Stimulated activated naive CD8-positive, alpha-beta T cell treated with anti-CD3 and anti-CD28 coated beads, Interleukin-15, amount 100 ng/mL, for 72 hours (primary cell): ENCODE results near the gene MS4A15.

Source experiments
- ATAC-seq: fragments of 150-1000 bp; cut with Tn5 transposase; 2 replicates; pipeline ENCODE4 v1.10.0; 2021; ENCODE audit warnings: mild to moderate bottlenecking, moderate library complexity
- DNase-seq, 2 donors: peaks; one replicate each; pipeline ENCODE4 v3.0.0; 2021 to 2022
- H3K27ac Mint-ChIP-seq, 2 donors: one replicate each; pipeline ENCODE4 v1.8.0; 2022; ENCODE audit warnings: mild to moderate bottlenecking in 2 of 2, mixed read lengths in 2 of 2, moderate library complexity in 2 of 2
- H3K27me3 Mint-ChIP-seq: one replicate; pipeline ENCODE4 v1.8.0; 2022; ENCODE audit warnings: mixed read lengths
- H3K4me1 Mint-ChIP-seq: one replicate; pipeline ENCODE4 v1.8.0; 2022; ENCODE audit warnings: mild to moderate bottlenecking, mixed read lengths
- H3K4me3 Mint-ChIP-seq, 2 donors: one replicate each; pipeline ENCODE4 v1.8.0; 2022; ENCODE audit warnings: mild to moderate bottlenecking in 2 of 2, mixed read lengths in 2 of 2, moderate library complexity in 1 of 2
- H3K9me3 Mint-ChIP-seq, 2 donors: one replicate each; pipeline ENCODE4 v1.8.0; 2022; ENCODE audit warnings: mixed read lengths in 2 of 2

MS4A15 gene

GRCh38 chr11:60781286-60781980, 24.8 kb downstream of the MS4A15 start:
- Mint-ChIP-seq H3K27ac (no peak overlapping the region), H3K4me3 (no peak overlapping the region), H3K9me3 (no peaks in the 10 kb centered on the region), H3K4me1 (no peaks in the 10 kb centered on the region), H3K27me3 (no peaks in the 10 kb centered on the region)
- ATAC-seq (no peak), DNase-seq (no peak)

- ATAC-seq, result no peak
- no peaks in the 10 kb centered on the region for H3K4me1 Mint-ChIP-seq
- H3K9me3 Mint-ChIP-seq, result no peaks in the 10 kb centered on the region
- no peak for DNase-seq
- no peak overlapping the region for H3K4me3 Mint-ChIP-seq
- no peak overlapping the region for H3K27ac Mint-ChIP-seq
- no peaks in the 10 kb centered on the region for H3K27me3 Mint-ChIP-seq
Observed at GRCh38 chr11:60781981-60782316, 25.3 kb downstream of the MS4A15 start.

GRCh38 chr11:60782393-60783140, 25.9 kb downstream of the MS4A15 start:
- Mint-ChIP-seq H3K9me3 (no peaks in the 10 kb centered on the region), H3K4me3 (no peak overlapping the region), H3K27me3 (no peaks in the 10 kb centered on the region), H3K27ac (no peak overlapping the region), H3K4me1 (no peaks in the 10 kb centered on the region)
- DNase-seq (no peak), ATAC-seq (no peak)

GRCh38 chr11:60783141-60783484, 26.4 kb downstream of the MS4A15 start:
- Mint-ChIP-seq H3K27me3 (no peaks in the 10 kb centered on the region), H3K27ac (no peak overlapping the region), H3K4me1 (no peaks in the 10 kb centered on the region), H3K4me3 (no peak overlapping the region), H3K9me3 (no peaks in the 10 kb centered on the region)
- no peak for DNase-seq
- ATAC-seq, result no peak

- H3K4me1 Mint-ChIP-seq, result no peaks in the 10 kb centered on the region
- DNase-seq, result no peak
- no peak for ATAC-seq
- no peak overlapping the region for H3K4me3 Mint-ChIP-seq
- H3K27ac Mint-ChIP-seq, result no peak overlapping the region
- H3K9me3 Mint-ChIP-seq, result no peaks in the 10 kb centered on the region
- H3K27me3 Mint-ChIP-seq, result no peaks in the 10 kb centered on the region
Observed at GRCh38 chr11:60783911-60784310, 27.2 kb downstream of the MS4A15 start.

- ATAC-seq (no peak), DNase-seq (no peak)
- Mint-ChIP-seq H3K4me3 (no peak within 1 kb of the TSS), H3K27ac (no peak within 1 kb of the TSS), H3K9me3 (no peaks in the 10 kb centered on the region), H3K27me3 (no peaks in the 10 kb centered on the region), H3K4me1 (no peaks in the 10 kb centered on the region)
Observed at GRCh38 chr11:60785136-60785535, 28.5 kb downstream of the MS4A15 start, which contains the start of gene MS4A10. Gene MS4A10 (plus strand): TSS chr11:60785333. CDS start chr11:60790336, 5,003 bp downstream.

- ATAC-seq (no peak), DNase-seq (no peak)
- H3K4me1 Mint-ChIP-seq, result no peaks in the 10 kb centered on the region
- H3K27ac Mint-ChIP-seq, result no peak overlapping the region
- H3K9me3 Mint-ChIP-seq, result no peaks in the 10 kb centered on the region
- no peaks in the 10 kb centered on the region for H3K27me3 Mint-ChIP-seq
- no peak overlapping the region for H3K4me3 Mint-ChIP-seq
Observed at GRCh38 chr11:60785806-60786361, 29.2 kb downstream of the MS4A15 start.

- H3K9me3 Mint-ChIP-seq, result no peaks in the 10 kb centered on the region
- no peaks in the 10 kb centered on the region for H3K4me1 Mint-ChIP-seq
- no peaks in the 10 kb centered on the region for H3K27me3 Mint-ChIP-seq
- no peak for ATAC-seq
- H3K4me3 Mint-ChIP-seq, result no peak overlapping the region
- no peak overlapping the region for H3K27ac Mint-ChIP-seq
- no peak for DNase-seq
Observed at GRCh38 chr11:60786811-60787567, 30.3 kb downstream of the MS4A15 start.

- ATAC-seq (no peak), DNase-seq (no peak)
- Mint-ChIP-seq H3K27me3 (no peaks in the 10 kb centered on the region), H3K4me3 (no peak overlapping the region), H3K27ac (peak overlapping the region in 1 of 2 donors; percentile 17), H3K9me3 (no peaks in the 10 kb centered on the region), H3K4me1 (no peaks in the 10 kb centered on the region)
Observed at GRCh38 chr11:60788401-60789125, 31.9 kb downstream of the MS4A15 start.

GRCh38 chr11:60790726-60791125, 34.1 kb downstream of the MS4A15 start:
- ATAC-seq (no peak), DNase-seq (no peak)
- no peaks in the 10 kb centered on the region for H3K9me3 Mint-ChIP-seq
- H3K27me3 Mint-ChIP-seq, result no peaks in the 10 kb centered on the region
- no peak overlapping the region for H3K4me3 Mint-ChIP-seq
- H3K27ac Mint-ChIP-seq, result no peak overlapping the region
- H3K4me1 Mint-ChIP-seq, result no peaks in the 10 kb centered on the region

GRCh38 chr11:60791153-60791933, 34.7 kb downstream of the MS4A15 start:
- ATAC-seq (no peak), DNase-seq (no peak)
- H3K9me3 Mint-ChIP-seq, result no peaks in the 10 kb centered on the region
- H3K27me3 Mint-ChIP-seq, result no peaks in the 10 kb centered on the region
- H3K4me3 Mint-ChIP-seq, result no peak overlapping the region
- no peak overlapping the region for H3K27ac Mint-ChIP-seq
- H3K4me1 Mint-ChIP-seq, result no peaks in the 10 kb centered on the region

GRCh38 chr11:60792521-60792920, 35.9 kb downstream of the MS4A15 start:
- Mint-ChIP-seq H3K27me3 (no peaks in the 10 kb centered on the region), H3K4me1 (no peaks in the 10 kb centered on the region), H3K27ac (no peak overlapping the region), H3K9me3 (no peaks in the 10 kb centered on the region), H3K4me3 (no peak overlapping the region)
- no peak for DNase-seq
- no peak for ATAC-seq

GRCh38 chr11:60795291-60795690, 38.6 kb downstream of the MS4A15 start:
- H3K4me3 Mint-ChIP-seq, result no peak overlapping the region
- H3K27ac Mint-ChIP-seq, result no peak overlapping the region
- DNase-seq (no peak), ATAC-seq (no peak)
- H3K4me1 Mint-ChIP-seq, result no peaks in the 10 kb centered on the region
- H3K27me3 Mint-ChIP-seq, result peaks cover 18% of the 10 kb centered on the region
- no peaks in the 10 kb centered on the region for H3K9me3 Mint-ChIP-seq

- Mint-ChIP-seq H3K4me1 (no peaks in the 10 kb centered on the region), H3K4me3 (no peak overlapping the region), H3K9me3 (no peaks in the 10 kb centered on the region), H3K27me3 (peaks cover 32% of the 10 kb centered on the region), H3K27ac (no peak overlapping the region)
- ATAC-seq (no peak), DNase-seq (no peak)
Observed at GRCh38 chr11:60797846-60798630, 41.4 kb downstream of the MS4A15 start.
